ENCODE results near the gene D2HGDH. TPM values are rescaled to one million over a fixed set of nuclear protein-coding genes. Genes with fewer than 3 reads are reported as not detected.

D2HGDH gene
- total RNA-seq, 1 experiment from 2014 or later, result 10.0 TPM

- Histone ChIP-seq H2BK120ac (ENCODE audit: low read depth, low read length, poor library complexity, severe bottlenecking) (no peak overlapping the region), H4K91ac (ENCODE audit: insufficient read length, low read depth, low read length) (no peak overlapping the region), H3K4ac (ENCODE audit: low read depth, low read length) (no peak overlapping the region), H3K23me2 (ENCODE audit: insufficient read length, low read depth, low read length, poor library complexity, severe bottlenecking) (peaks cover 3% of the 10 kb centered on the region), H3K4me1 (ENCODE audit: insufficient read depth, low read length) (no peaks in the 10 kb centered on the region), H2AFZ (ENCODE audit: low read length) (no peak overlapping the region), H2AK5ac (ENCODE audit: insufficient read length, low read length) (no peak overlapping the region), H3K79me2 (ENCODE audit: insufficient read depth, low read length) (no peaks in the 10 kb centered on the region), H2BK15ac (ENCODE audit: low read depth, low read length) (no peak overlapping the region), H3T11ph (ENCODE audit: low read length) (no peak overlapping the region), H4K8ac (replicated peaks; ENCODE audit: insufficient read length, low read depth, low read length) (no peak overlapping the region), H4K20me1 (ENCODE audit: control insufficient read depth, insufficient read depth, insufficient read length) (no peaks in the 10 kb centered on the region), H3K9ac (ENCODE audit: extremely low read depth, insufficient read length, low read length) (no peak overlapping the region), H3K18ac (ENCODE audit: insufficient read length, low read depth, low read length) (peak overlapping the region; percentile 55), H3K56ac (ENCODE audit: insufficient read length, low read depth, low read length) (no peak overlapping the region), H3K27ac (ENCODE audit: insufficient read length, low read depth, low read length) (no peak overlapping the region), H2BK12ac (ENCODE audit: insufficient read length, low read depth, low read length) (no peak overlapping the region), H3K27me3 (ENCODE audit: insufficient read depth, low read length) (no peaks in the 10 kb centered on the region), H3K9me3 (ENCODE audit: control insufficient read depth, low read depth, low read length) (no peaks in the 10 kb centered on the region), H2BK5ac (ENCODE audit: insufficient read length, low read length) (no peak overlapping the region), H4K5ac (ENCODE audit: insufficient read length, low read depth, low read length) (no peak overlapping the region), H3K79me1 (ENCODE audit: insufficient read depth, low read depth, low read length, poor library complexity, severe bottlenecking) (no peaks in the 10 kb centered on the region), H3K23ac (ENCODE audit: insufficient read length, low read depth, low read length) (no peak overlapping the region), H2BK20ac (ENCODE audit: low read depth, low read length, poor library complexity, severe bottlenecking) (no peak overlapping the region), H3K14ac (ENCODE audit: insufficient read depth, low read length) (0 out of 2 replicates have a peak overlapping the region, but pooled peaks have one; percentile 37), H3K4me2 (ENCODE audit: insufficient read depth, insufficient read length, low read length) (no peak overlapping the region)
- Mint-ChIP-seq H3K27me3 (ENCODE audit: low read depth) (peaks cover 2% of the 10 kb centered on the region), H3K36me3 (ENCODE audit: insufficient read depth in 1 of 3, low read depth in 3 of 3) (peaks cover 2 to 7% (median 2%) of the 10 kb centered on the region in 3 experiments; a peak in 4 of 7 replicates), H3K4me1 (peaks cover 30 to 56% of the 10 kb centered on the region in 2 experiments), H3K9me3 (peaks cover 10 to 11% of the 10 kb centered on the region in 2 experiments; a peak in 4 of 5 replicates), H3K27ac (no peak overlapping the region), H3K4me3 (no peak overlapping the region)
- DNase-seq, result peak; percentile 28
- WGBS (ENCODE audit: extremely low coverage, insufficient read length, low lambda C conversion rate), result no CpG with 5 or more reads among the region's 40 CpGs
- TF ChIP-seq CTCF (conservative IDR thresholded peaks at IDR 0.05), result no peak
Measured at GRCh38 chr2:241774419-241775222, 40.2 kb downstream of the D2HGDH start.
